ENCODE measurements around the gene AFAP1L1.

AFAP1L1 gene

GRCh38 chr5:149357370-149358293 lies 86.0 kb downstream of the AFAP1L1 start, which contains the start of gene PCYOX1L:
TSS of gene PCYOX1L (plus strand) at chr5:149358046. CDS start at chr5:149358069, 23 bp downstream.
- peaks cover 22% of the 10 kb centered on the region for H3K36me3 ChIP-seq (ENCODE audit: insufficient read depth, low read length)
- peak within 1 kb of the TSS; percentile 95 for H3K4me2 ChIP-seq (ENCODE audit: low read length)
- peaks cover 10% of the 10 kb centered on the region for H3K4me1 ChIP-seq (ENCODE audit: control insufficient read depth, insufficient read depth, low read length)
- H3K27me3 ChIP-seq (ENCODE audit: control insufficient read depth, insufficient read depth, low read length), result no peaks in the 10 kb centered on the region
- peak within 1 kb of the TSS; percentile 83 for H3K9ac ChIP-seq (ENCODE audit: low read depth, low read length)
- no peaks in the 10 kb centered on the region for H3K9me3 ChIP-seq (replicated peaks; ENCODE audit: low read length)
- peak within 1 kb of the TSS; percentile 87 for H3K4me3 ChIP-seq (ENCODE audit: low read length)

GRCh38 chr5:149358294-149358651 lies 86.6 kb downstream of the AFAP1L1 start:
- Histone ChIP-seq H3K9ac (ENCODE audit: low read depth, low read length) (peak overlapping the region; percentile 83), H3K36me3 (ENCODE audit: insufficient read depth, low read length) (peaks cover 17% of the 10 kb centered on the region), H3K4me1 (ENCODE audit: control insufficient read depth, insufficient read depth, low read length) (peaks cover 10% of the 10 kb centered on the region)

GRCh38 chr5:149358868-149359495 lies 87.3 kb downstream of the AFAP1L1 start:
- peaks cover 10% of the 10 kb centered on the region for H3K4me1 ChIP-seq (ENCODE audit: control insufficient read depth, insufficient read depth, low read length)
- no peaks in the 10 kb centered on the region for H3K9me3 ChIP-seq (replicated peaks; ENCODE audit: low read length)
- peak overlapping the region; percentile 95 for H3K4me2 ChIP-seq (ENCODE audit: low read length)
- peaks cover 10% of the 10 kb centered on the region for H3K36me3 ChIP-seq (ENCODE audit: insufficient read depth, low read length)
- no peak overlapping the region for H3K4me3 ChIP-seq (ENCODE audit: low read length)
- no peak overlapping the region for H3K9ac ChIP-seq (ENCODE audit: low read depth, low read length)
- no peaks in the 10 kb centered on the region for H3K27me3 ChIP-seq (ENCODE audit: control insufficient read depth, insufficient read depth, low read length)

More at GRCh38 chr5:149358294-149358651, 86.6 kb downstream of the AFAP1L1 start:
- Histone ChIP-seq H3K9me3 (replicated peaks; ENCODE audit: low read length) (no peaks in the 10 kb centered on the region), H3K4me2 (ENCODE audit: low read length) (peak overlapping the region; percentile 95), H3K27me3 (ENCODE audit: control insufficient read depth, insufficient read depth, low read length) (no peaks in the 10 kb centered on the region), H3K4me3 (ENCODE audit: low read length) (peak overlapping the region; percentile 87)

GRCh38 chr5:149360272-149360671 lies 88.6 kb downstream of the AFAP1L1 start:
- Histone ChIP-seq H3K9ac (ENCODE audit: low read depth, low read length) (no peak overlapping the region), H3K27me3 (ENCODE audit: control insufficient read depth, insufficient read depth, low read length) (no peaks in the 10 kb centered on the region), H3K9me3 (replicated peaks; ENCODE audit: low read length) (no peaks in the 10 kb centered on the region), H3K4me2 (ENCODE audit: low read length) (no peak overlapping the region), H3K36me3 (ENCODE audit: insufficient read depth, low read length) (peaks cover 4% of the 10 kb centered on the region), H3K4me1 (ENCODE audit: control insufficient read depth, insufficient read depth, low read length) (peaks cover 10% of the 10 kb centered on the region), H3K4me3 (ENCODE audit: low read length) (no peak overlapping the region)

- H3K36me3 ChIP-seq (ENCODE audit: insufficient read depth, low read length), result no peaks in the 10 kb centered on the region
- peaks cover 7% of the 10 kb centered on the region for H3K4me1 ChIP-seq (ENCODE audit: control insufficient read depth, insufficient read depth, low read length)
- H3K4me3 ChIP-seq (ENCODE audit: low read length), result no peak overlapping the region
- H3K27me3 ChIP-seq (ENCODE audit: control insufficient read depth, insufficient read depth, low read length), result no peaks in the 10 kb centered on the region
- no peaks in the 10 kb centered on the region for H3K9me3 ChIP-seq (replicated peaks; ENCODE audit: low read length)
- H3K4me2 ChIP-seq (ENCODE audit: low read length), result no peak overlapping the region
- H3K9ac ChIP-seq (ENCODE audit: low read depth, low read length), result no peak overlapping the region
These were observed 90.9 kb downstream of the AFAP1L1 start for GRCh38 chr5:149362541-149362940.

GRCh38 chr5:149363358-149363757 lies 91.7 kb downstream of the AFAP1L1 start:
- Histone ChIP-seq H3K4me1 (ENCODE audit: control insufficient read depth, insufficient read depth, low read length) (peaks cover 4% of the 10 kb centered on the region), H3K4me2 (ENCODE audit: low read length) (no peak overlapping the region), H3K27me3 (ENCODE audit: control insufficient read depth, insufficient read depth, low read length) (no peaks in the 10 kb centered on the region), H3K9ac (ENCODE audit: low read depth, low read length) (no peak overlapping the region), H3K9me3 (replicated peaks; ENCODE audit: low read length) (no peaks in the 10 kb centered on the region), H3K4me3 (ENCODE audit: low read length) (no peak overlapping the region), H3K36me3 (ENCODE audit: insufficient read depth, low read length) (no peaks in the 10 kb centered on the region)

- H3K4me2 ChIP-seq (ENCODE audit: low read length), result no peak overlapping the region
These were observed 92.3 kb downstream of the AFAP1L1 start for GRCh38 chr5:149363936-149364335.

GRCh38 chr5:149364719-149365118 lies 93.1 kb downstream of the AFAP1L1 start:
- H3K4me2 ChIP-seq (ENCODE audit: low read length), result no peak overlapping the region
- no peaks in the 10 kb centered on the region for H3K36me3 ChIP-seq (ENCODE audit: insufficient read depth, low read length)
- H3K9me3 ChIP-seq (replicated peaks; ENCODE audit: low read length), result no peaks in the 10 kb centered on the region
- H3K9ac ChIP-seq (ENCODE audit: low read depth, low read length), result no peak overlapping the region
- no peaks in the 10 kb centered on the region for H3K4me1 ChIP-seq (ENCODE audit: control insufficient read depth, insufficient read depth, low read length)
- no peaks in the 10 kb centered on the region for H3K27me3 ChIP-seq (ENCODE audit: control insufficient read depth, insufficient read depth, low read length)
- H3K4me3 ChIP-seq (ENCODE audit: low read length), result no peak overlapping the region

More at GRCh38 chr5:149363936-149364335, 92.3 kb downstream of the AFAP1L1 start:
- H3K9ac ChIP-seq (ENCODE audit: low read depth, low read length), result no peak overlapping the region
- H3K9me3 ChIP-seq (replicated peaks; ENCODE audit: low read length), result no peaks in the 10 kb centered on the region
- no peak overlapping the region for H3K4me3 ChIP-seq (ENCODE audit: low read length)
- no peaks in the 10 kb centered on the region for H3K27me3 ChIP-seq (ENCODE audit: control insufficient read depth, insufficient read depth, low read length)
- no peaks in the 10 kb centered on the region for H3K36me3 ChIP-seq (ENCODE audit: insufficient read depth, low read length)
- no peaks in the 10 kb centered on the region for H3K4me1 ChIP-seq (ENCODE audit: control insufficient read depth, insufficient read depth, low read length)

- Histone ChIP-seq H3K9me3 (replicated peaks; ENCODE audit: low read length) (no peaks in the 10 kb centered on the region), H3K36me3 (ENCODE audit: insufficient read depth, low read length) (no peaks in the 10 kb centered on the region), H3K4me3 (ENCODE audit: low read length) (no peak overlapping the region), H3K4me1 (ENCODE audit: control insufficient read depth, insufficient read depth, low read length) (no peaks in the 10 kb centered on the region), H3K9ac (ENCODE audit: low read depth, low read length) (no peak overlapping the region), H3K27me3 (ENCODE audit: control insufficient read depth, insufficient read depth, low read length) (no peaks in the 10 kb centered on the region), H3K4me2 (ENCODE audit: low read length) (no peak overlapping the region)
These were observed 93.8 kb downstream of the AFAP1L1 start for GRCh38 chr5:149365418-149365817.

- Histone ChIP-seq H3K36me3 (ENCODE audit: insufficient read depth, low read length) (no peaks in the 10 kb centered on the region), H3K9ac (ENCODE audit: low read depth, low read length) (no peak overlapping the region), H3K4me2 (ENCODE audit: low read length) (no peak overlapping the region), H3K4me3 (ENCODE audit: low read length) (no peak overlapping the region), H3K9me3 (replicated peaks; ENCODE audit: low read length) (no peaks in the 10 kb centered on the region), H3K27me3 (ENCODE audit: control insufficient read depth, insufficient read depth, low read length) (no peaks in the 10 kb centered on the region), H3K4me1 (ENCODE audit: control insufficient read depth, insufficient read depth, low read length) (no peaks in the 10 kb centered on the region)
These were observed 94.6 kb downstream of the AFAP1L1 start for GRCh38 chr5:149366169-149366729.

GRCh38 chr5:149367249-149367971 lies 95.8 kb downstream of the AFAP1L1 start:
- Histone ChIP-seq H3K27me3 (ENCODE audit: control insufficient read depth, insufficient read depth, low read length) (peaks cover 7% of the 10 kb centered on the region), H3K4me1 (ENCODE audit: control insufficient read depth, insufficient read depth, low read length) (no peaks in the 10 kb centered on the region), H3K9me3 (replicated peaks; ENCODE audit: low read length) (no peaks in the 10 kb centered on the region), H3K9ac (ENCODE audit: low read depth, low read length) (no peak overlapping the region), H3K4me3 (ENCODE audit: low read length) (no peak overlapping the region), H3K4me2 (ENCODE audit: low read length) (peak overlapping the region; percentile 27), H3K36me3 (ENCODE audit: insufficient read depth, low read length) (no peaks in the 10 kb centered on the region)

Measured in skeletal muscle satellite cell (primary cell).